Fibroblast of lung (primary cell): ENCODE measurements around the gene MGAT5. TPM values are rescaled to one million over a fixed set of nuclear protein-coding genes. Genes with fewer than 3 reads are reported as not detected.

ENCODE experiments used
- DNase-seq, 2 donors: peaks; one replicate each; pipeline versions ENCODE4 v3.0.0 to v3.0.0-alpha.2; 2010; ENCODE audit warnings: low read depth in 2 of 2
- H2AFZ ChIP-seq: 2 replicates; pipeline ENCODE4 v1.5.1; 2012; ENCODE audit warnings: low read length, control low read depth, inconsistent platforms
- H3K27ac ChIP-seq: 2 replicates; pipeline ENCODE4 v1.5.1; 2011; ENCODE audit warnings: low read length, control low read depth; ENCODE audit not compliant: insufficient read depth
- H3K27me3 ChIP-seq: 2 replicates; pipeline ENCODE4 v1.5.1; 2011; ENCODE audit warnings: mild to moderate bottlenecking, low read length; ENCODE audit not compliant: control insufficient read depth, insufficient read depth
- H3K36me3 ChIP-seq: 2 replicates; pipeline ENCODE4 v1.5.1; 2011; ENCODE audit warnings: low read length; ENCODE audit not compliant: control insufficient read depth, insufficient read depth
- H3K4me1 ChIP-seq: 2 replicates; pipeline ENCODE4 v1.5.1; 2011; ENCODE audit warnings: low read length; ENCODE audit not compliant: control insufficient read depth, insufficient read depth; ENCODE audit errors: extremely low read depth
- H3K4me2 ChIP-seq: 2 replicates; pipeline ENCODE4 v1.5.1; 2011; ENCODE audit warnings: low read length, control low read depth; ENCODE audit not compliant: insufficient read depth; ENCODE audit errors: extremely low read depth
- H3K4me3 ChIP-seq, 4 experiments: fragments of 200-600 bp in 1 of 4; sonication (generic) in 1 of 4; replicated peaks in 1 of 4; 2 replicates each; pipeline ENCODE4 v1.5.1; 2011 to 2016; ENCODE audit warnings: low read length in 4 of 4, low read depth in 3 of 4, mild to moderate bottlenecking in 3 of 4, control low read depth in 2 of 4, inconsistent platforms in 1 of 4, mixed read lengths in 1 of 4; ENCODE audit not compliant: insufficient read depth in 1 of 4; ENCODE audit errors: control extremely low read depth in 1 of 4
- H3K79me2 ChIP-seq: 2 replicates; pipeline ENCODE4 v1.5.1; 2012; ENCODE audit warnings: mild to moderate bottlenecking, low read length, inconsistent platforms; ENCODE audit not compliant: control insufficient read depth, insufficient read depth
- H3K9ac ChIP-seq: 2 replicates; pipeline ENCODE4 v1.5.1; 2011; ENCODE audit warnings: mild to moderate bottlenecking, low read length, control low read depth; ENCODE audit not compliant: insufficient read depth
- H3K9me3 ChIP-seq: 2 replicates; pipeline ENCODE4 v1.5.1; 2012; ENCODE audit warnings: low read depth, low read length; ENCODE audit not compliant: control insufficient read depth, insufficient read depth
- H4K20me1 ChIP-seq: 2 replicates; pipeline ENCODE4 v1.5.1; 2011; ENCODE audit warnings: low read length; ENCODE audit not compliant: control insufficient read depth, insufficient read depth; ENCODE audit errors: extremely low read depth
- CTCF ChIP-seq, 2 donors: IDR thresholded peaks in 1 of 2; conservative IDR thresholded peaks in 1 of 2; 1 replicate in 1 of 2; 2 replicates in 1 of 2; pipeline ENCODE4 v1.5.1; 2011 to 2012; ENCODE audit warnings: low read length in 2 of 2, control low read depth in 1 of 2, inconsistent platforms in 1 of 2, low read depth in 1 of 2, mild to moderate bottlenecking in 1 of 2
- EZH2 ChIP-seq: IDR thresholded peaks from 2 replicates; pipeline ENCODE4 v1.5.1; 2012; ENCODE audit warnings: low read length, control low read depth, mild to moderate bottlenecking; ENCODE audit errors: missing control alignments
- polyA plus RNA-seq, 2 donors: library from polyadenylated mRNA; depleted of rRNA in 1 of 2; stranded (reverse) in 1 of 2; unstranded in 1 of 2; fragments of >200 nt; gene quantifications; 2 replicates each; pipeline ENCODE4 v1.2.1, GENCODE V29; 2011 to 2012; ENCODE audit warnings: missing spikeins in 1 of 2
- total RNA-seq: library from RNA; depleted of rRNA; stranded (reverse); fragments of >200 nt; gene quantifications from 2 replicates; pipeline ENCODE4 v1.2.1, GENCODE V29; 2014

Gene MGAT5
- total and polyA plus RNA-seq, 2 donors (not counting 1 experiment from before 2014, with no cell fraction given) = 270 to 301 TPM

DNA sequence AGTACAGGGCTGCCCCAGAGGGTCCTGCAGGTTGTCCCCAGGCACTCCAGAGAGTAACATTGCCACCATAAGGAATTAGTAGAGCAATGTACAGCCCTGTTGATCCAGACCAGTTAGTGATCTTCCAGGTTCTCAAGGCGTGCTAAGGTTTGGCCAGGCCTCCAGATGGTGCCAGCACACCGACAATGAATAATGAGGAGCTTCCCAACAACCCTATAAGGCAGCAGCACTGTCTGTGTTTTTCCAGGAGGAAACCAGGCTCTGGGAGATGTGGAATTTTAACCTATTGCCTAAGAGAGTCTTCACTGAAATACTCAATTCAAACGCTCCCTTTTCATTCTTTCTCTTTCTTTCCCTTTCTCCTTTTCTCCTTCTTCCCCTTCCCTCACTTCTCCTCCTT lies 122.1 kb downstream of the MGAT5 start:
- Histone ChIP-seq H3K9me3 (no peaks in the 10 kb centered on the region), H3K4me2 (no peak overlapping the region), H3K27me3 (no peaks in the 10 kb centered on the region), H3K36me3 (peaks cover 2% of the 10 kb centered on the region), H3K9ac (no peak overlapping the region), H3K79me2 (no peaks in the 10 kb centered on the region), H2AFZ (no peak overlapping the region), H3K4me1 (peaks cover 26% of the 10 kb centered on the region), H3K4me3 (no peak overlapping the region), H3K27ac (no peak overlapping the region), H4K20me1 (no peaks in the 10 kb centered on the region)
- peak; percentile 73 to 78 for DNase-seq
- TF ChIP-seq CTCF (conservative IDR thresholded peaks at IDR 0.05 in 1 of 2, IDR thresholded peaks at IDR 0.05 in 1 of 2; ENCODE audit: low read depth in 1 of 2, low read length in 2 of 2) = peak in 1 of 2 donors; percentile 23
- TF ChIP-seq EZH2 = no peak

GRCh38 chr2:134377730-134378129 lies 123.9 kb downstream of the MGAT5 start:
- H3K4me3 ChIP-seq = no peak overlapping the region
- no peak for DNase-seq
- no peaks in the 10 kb centered on the region for H3K27me3 ChIP-seq
- H3K4me2 ChIP-seq = no peak overlapping the region
- peaks cover 2% of the 10 kb centered on the region for H3K36me3 ChIP-seq
- no peak overlapping the region for H3K27ac ChIP-seq
- H4K20me1 ChIP-seq = no peaks in the 10 kb centered on the region
- no peak for TF ChIP-seq CTCF (conservative IDR thresholded peaks at IDR 0.05 in 1 of 2, IDR thresholded peaks at IDR 0.05 in 1 of 2; ENCODE audit: low read depth in 1 of 2, low read length in 2 of 2)
- TF ChIP-seq EZH2 = no peak
- H2AFZ ChIP-seq = no peak overlapping the region
- no peaks in the 10 kb centered on the region for H3K79me2 ChIP-seq
- H3K9me3 ChIP-seq = no peaks in the 10 kb centered on the region
- H3K4me1 ChIP-seq = peaks cover 10% of the 10 kb centered on the region
- H3K9ac ChIP-seq = no peak overlapping the region

DNA sequence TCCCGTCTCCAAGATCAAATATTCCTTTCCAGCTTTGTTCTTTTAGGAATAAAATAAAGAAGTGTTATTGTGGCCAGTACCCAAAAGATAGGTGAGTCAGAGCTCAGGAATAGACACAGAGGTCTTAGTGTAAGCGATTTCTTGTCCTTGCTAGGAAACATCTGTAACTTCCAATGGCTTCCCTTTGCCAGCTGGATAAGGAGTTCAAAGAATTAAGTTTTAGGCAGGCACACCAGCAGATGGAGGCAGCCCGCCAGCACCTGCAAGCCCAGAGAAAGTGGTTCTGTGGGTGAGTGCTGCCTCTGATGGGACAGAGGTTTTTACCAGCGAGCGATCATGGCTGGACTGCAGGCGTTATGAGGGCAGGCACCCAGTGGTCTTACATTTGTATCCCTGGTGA lies 125.4 kb downstream of the MGAT5 start:
- no peak for TF ChIP-seq EZH2
- peak in 1 of 2 donors; percentile 2 for TF ChIP-seq CTCF (conservative IDR thresholded peaks at IDR 0.05 in 1 of 2, IDR thresholded peaks at IDR 0.05 in 1 of 2; ENCODE audit: low read depth in 1 of 2, low read length in 2 of 2)
- H3K9ac ChIP-seq = no peak overlapping the region
- H3K79me2 ChIP-seq = no peaks in the 10 kb centered on the region
- peaks cover 2% of the 10 kb centered on the region for H3K36me3 ChIP-seq
- peak; percentile 49 to 57 for DNase-seq
- no peak overlapping the region for H3K4me2 ChIP-seq
- no peak overlapping the region for H2AFZ ChIP-seq
- peaks cover 6% of the 10 kb centered on the region for H3K4me1 ChIP-seq
- H3K27me3 ChIP-seq = no peaks in the 10 kb centered on the region
- H3K27ac ChIP-seq = no peak overlapping the region
- H3K4me3 ChIP-seq = no peak overlapping the region
- no peaks in the 10 kb centered on the region for H4K20me1 ChIP-seq
- no peaks in the 10 kb centered on the region for H3K9me3 ChIP-seq
